Fibroblast of lung (primary cell): ENCODE results near the gene EEF1AKMT3.

Experiments used
- CTCF ChIP-seq, 2 donors: IDR thresholded peaks in 1 of 2; conservative IDR thresholded peaks in 1 of 2; 1 replicate in 1 of 2; 2 replicates in 1 of 2; pipeline ENCODE4 v1.5.1; 2011 to 2012; ENCODE audit warnings: low read length in 2 of 2, control low read depth in 1 of 2, inconsistent platforms in 1 of 2, low read depth in 1 of 2, mild to moderate bottlenecking in 1 of 2
- EZH2 ChIP-seq: IDR thresholded peaks from 2 replicates; pipeline ENCODE4 v1.5.1; 2012; ENCODE audit warnings: low read length, control low read depth, mild to moderate bottlenecking; ENCODE audit errors: missing control alignments

GRCh38 chr12:57731411-57732080, 40.9 kb upstream of the EEF1AKMT3 start:
- TF ChIP-seq CTCF (conservative IDR thresholded peaks at IDR 0.05 in 1 of 2, IDR thresholded peaks at IDR 0.05 in 1 of 2; ENCODE audit: low read depth in 1 of 2, low read length in 2 of 2): no peak
- no peak for TF ChIP-seq EZH2
